A673 (cell line): ENCODE results near the gene CELA2B.

Experiments used
- EZH2 ChIP-seq: fragments of 200-600 bp; sonication (generic); IDR thresholded peaks from 2 replicates; pipeline ENCODE4 v1.6.1; 2017; ENCODE audit warnings: borderline replicate concordance, low read depth, mild to moderate bottlenecking, mixed read lengths, antibody characterized with exemption, low read length; ENCODE audit not compliant: poor library complexity, severe bottlenecking
- TF ChIP-seq, protein P1 (sequence below): fragments of 300-800, 200-600 bp; sonication (generic); conservative IDR thresholded peaks from 2 replicates; pipeline ENCODE4 v1.5.1; 2017; ENCODE audit warnings: low read depth, mild to moderate bottlenecking, antibody characterized with exemption, low read length, moderate library complexity, mixed read lengths

DNA sequence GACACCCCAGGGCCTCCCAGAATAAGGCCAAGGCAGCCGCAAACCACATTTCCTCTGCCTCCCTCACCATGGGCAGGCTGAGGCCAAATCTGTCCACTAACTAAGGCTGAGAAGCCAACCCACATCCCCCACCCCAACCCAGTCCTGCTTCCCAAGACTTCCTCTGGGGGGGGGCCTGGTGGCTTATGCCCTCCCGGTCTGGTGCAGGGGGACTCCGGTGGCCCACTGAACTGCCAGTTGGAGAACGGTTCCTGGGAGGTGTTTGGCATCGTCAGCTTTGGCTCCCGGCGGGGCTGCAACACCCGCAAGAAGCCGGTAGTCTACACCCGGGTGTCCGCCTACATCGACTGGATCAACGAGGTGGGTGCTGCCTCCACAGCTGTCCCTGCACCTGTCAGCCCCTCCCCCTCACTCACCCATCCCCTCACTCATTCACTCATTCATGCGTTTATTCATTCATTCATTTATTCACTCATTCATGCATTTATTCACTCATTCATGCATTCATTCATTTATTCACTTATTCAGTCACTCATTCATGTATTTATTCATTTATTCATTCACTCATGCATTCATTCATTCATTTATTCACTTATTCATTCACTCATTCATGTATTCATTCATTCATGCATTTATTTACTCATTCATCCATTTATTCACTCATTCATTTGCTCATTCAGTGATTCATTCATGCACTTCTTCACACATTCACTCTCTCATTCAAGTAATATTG is 30.3 kb upstream of the CELA2B start:
- TF ChIP-seq, protein P1, sequence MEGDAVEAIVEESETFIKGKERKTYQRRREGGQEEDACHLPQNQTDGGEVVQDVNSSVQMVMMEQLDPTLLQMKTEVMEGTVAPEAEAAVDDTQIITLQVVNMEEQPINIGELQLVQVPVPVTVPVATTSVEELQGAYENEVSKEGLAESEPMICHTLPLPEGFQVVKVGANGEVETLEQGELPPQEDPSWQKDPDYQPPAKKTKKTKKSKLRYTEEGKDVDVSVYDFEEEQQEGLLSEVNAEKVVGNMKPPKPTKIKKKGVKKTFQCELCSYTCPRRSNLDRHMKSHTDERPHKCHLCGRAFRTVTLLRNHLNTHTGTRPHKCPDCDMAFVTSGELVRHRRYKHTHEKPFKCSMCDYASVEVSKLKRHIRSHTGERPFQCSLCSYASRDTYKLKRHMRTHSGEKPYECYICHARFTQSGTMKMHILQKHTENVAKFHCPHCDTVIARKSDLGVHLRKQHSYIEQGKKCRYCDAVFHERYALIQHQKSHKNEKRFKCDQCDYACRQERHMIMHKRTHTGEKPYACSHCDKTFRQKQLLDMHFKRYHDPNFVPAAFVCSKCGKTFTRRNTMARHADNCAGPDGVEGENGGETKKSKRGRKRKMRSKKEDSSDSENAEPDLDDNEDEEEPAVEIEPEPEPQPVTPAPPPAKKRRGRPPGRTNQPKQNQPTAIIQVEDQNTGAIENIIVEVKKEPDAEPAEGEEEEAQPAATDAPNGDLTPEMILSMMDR, result no peak
- no peak for TF ChIP-seq EZH2
